ENCODE results near the gene H1-8.

Gene H1-8

DNA sequence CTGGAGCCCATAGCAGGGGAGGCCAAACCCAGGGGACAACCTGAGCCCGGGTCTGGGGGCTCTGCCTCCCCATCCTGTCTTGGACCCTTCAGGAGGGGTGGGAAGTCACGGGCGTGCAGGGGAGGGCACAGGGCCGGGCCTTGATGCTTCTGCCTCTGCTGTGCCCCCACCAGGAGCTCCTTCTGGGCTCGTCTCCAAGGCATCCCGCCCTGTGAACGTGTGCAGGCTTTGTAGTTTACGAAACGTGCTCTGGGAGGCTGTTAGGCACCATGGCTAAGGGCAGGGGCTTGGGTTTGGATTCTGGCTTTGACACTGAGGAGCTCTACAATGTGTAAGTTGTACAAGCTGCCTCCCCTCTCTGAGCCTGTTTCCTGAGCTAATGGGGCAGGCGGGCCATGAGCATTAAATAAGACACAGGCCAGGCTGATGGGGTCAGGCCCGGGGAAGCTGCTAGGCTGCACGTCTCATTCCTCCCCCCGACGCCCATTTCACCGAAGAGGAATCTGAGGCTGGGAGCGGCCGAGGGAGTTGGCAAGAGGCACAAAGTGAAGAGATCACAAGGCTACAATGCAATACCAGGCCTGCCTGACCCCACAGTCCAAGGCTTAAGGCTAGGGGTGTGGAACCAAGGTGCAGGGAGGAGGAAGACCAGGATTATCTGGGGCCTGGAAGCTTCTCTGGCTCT lies 43.9 kb downstream of the H1-8 start:
- TF ChIP-seq TCF12 (IDR thresholded peaks at IDR 0.05; ENCODE audit: low read depth) (no peak), EGR1 (IDR thresholded peaks at IDR 0.05) (no peak), RAD21 (IDR thresholded peaks at IDR 0.05; ENCODE audit: low read depth) (no peak), EP300 (IDR thresholded peaks at IDR 0.05; ENCODE audit: borderline replicate concordance) (no peak), TAF1 (IDR thresholded peaks at IDR 0.05; ENCODE audit: low read depth) (no peak), CEBPB (IDR thresholded peaks at IDR 0.05) (no peak), YY1 (IDR thresholded peaks at IDR 0.05; ENCODE audit: low read depth) (no peak), TEAD4 (IDR thresholded peaks at IDR 0.05) (no peak), FOXM1 (IDR thresholded peaks at IDR 0.05; ENCODE audit: borderline replicate concordance, low read depth) (no peak), NFIC (IDR thresholded peaks at IDR 0.05) (no peak), ZBTB7A (IDR thresholded peaks at IDR 0.05; ENCODE audit: low read depth) (no peak), CREB1 (IDR thresholded peaks at IDR 0.05; ENCODE audit: low read depth) (no peak)
- TF ChIP-seq, protein P1, sequence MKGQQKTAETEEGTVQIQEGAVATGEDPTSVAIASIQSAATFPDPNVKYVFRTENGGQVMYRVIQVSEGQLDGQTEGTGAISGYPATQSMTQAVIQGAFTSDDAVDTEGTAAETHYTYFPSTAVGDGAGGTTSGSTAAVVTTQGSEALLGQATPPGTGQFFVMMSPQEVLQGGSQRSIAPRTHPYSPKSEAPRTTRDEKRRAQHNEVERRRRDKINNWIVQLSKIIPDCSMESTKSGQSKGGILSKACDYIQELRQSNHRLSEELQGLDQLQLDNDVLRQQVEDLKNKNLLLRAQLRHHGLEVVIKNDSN (IDR thresholded peaks at IDR 0.05): no peak
- TF ChIP-seq, protein P2, sequence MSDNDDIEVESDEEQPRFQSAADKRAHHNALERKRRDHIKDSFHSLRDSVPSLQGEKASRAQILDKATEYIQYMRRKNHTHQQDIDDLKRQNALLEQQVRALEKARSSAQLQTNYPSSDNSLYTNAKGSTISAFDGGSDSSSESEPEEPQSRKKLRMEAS (IDR thresholded peaks at IDR 0.05): no peak
- TF ChIP-seq, protein P3, sequence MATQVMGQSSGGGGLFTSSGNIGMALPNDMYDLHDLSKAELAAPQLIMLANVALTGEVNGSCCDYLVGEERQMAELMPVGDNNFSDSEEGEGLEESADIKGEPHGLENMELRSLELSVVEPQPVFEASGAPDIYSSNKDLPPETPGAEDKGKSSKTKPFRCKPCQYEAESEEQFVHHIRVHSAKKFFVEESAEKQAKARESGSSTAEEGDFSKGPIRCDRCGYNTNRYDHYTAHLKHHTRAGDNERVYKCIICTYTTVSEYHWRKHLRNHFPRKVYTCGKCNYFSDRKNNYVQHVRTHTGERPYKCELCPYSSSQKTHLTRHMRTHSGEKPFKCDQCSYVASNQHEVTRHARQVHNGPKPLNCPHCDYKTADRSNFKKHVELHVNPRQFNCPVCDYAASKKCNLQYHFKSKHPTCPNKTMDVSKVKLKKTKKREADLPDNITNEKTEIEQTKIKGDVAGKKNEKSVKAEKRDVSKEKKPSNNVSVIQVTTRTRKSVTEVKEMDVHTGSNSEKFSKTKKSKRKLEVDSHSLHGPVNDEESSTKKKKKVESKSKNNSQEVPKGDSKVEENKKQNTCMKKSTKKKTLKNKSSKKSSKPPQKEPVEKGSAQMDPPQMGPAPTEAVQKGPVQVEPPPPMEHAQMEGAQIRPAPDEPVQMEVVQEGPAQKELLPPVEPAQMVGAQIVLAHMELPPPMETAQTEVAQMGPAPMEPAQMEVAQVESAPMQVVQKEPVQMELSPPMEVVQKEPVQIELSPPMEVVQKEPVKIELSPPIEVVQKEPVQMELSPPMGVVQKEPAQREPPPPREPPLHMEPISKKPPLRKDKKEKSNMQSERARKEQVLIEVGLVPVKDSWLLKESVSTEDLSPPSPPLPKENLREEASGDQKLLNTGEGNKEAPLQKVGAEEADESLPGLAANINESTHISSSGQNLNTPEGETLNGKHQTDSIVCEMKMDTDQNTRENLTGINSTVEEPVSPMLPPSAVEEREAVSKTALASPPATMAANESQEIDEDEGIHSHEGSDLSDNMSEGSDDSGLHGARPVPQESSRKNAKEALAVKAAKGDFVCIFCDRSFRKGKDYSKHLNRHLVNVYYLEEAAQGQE (IDR thresholded peaks at IDR 0.05; ENCODE audit: low read depth): no peak

DNA sequence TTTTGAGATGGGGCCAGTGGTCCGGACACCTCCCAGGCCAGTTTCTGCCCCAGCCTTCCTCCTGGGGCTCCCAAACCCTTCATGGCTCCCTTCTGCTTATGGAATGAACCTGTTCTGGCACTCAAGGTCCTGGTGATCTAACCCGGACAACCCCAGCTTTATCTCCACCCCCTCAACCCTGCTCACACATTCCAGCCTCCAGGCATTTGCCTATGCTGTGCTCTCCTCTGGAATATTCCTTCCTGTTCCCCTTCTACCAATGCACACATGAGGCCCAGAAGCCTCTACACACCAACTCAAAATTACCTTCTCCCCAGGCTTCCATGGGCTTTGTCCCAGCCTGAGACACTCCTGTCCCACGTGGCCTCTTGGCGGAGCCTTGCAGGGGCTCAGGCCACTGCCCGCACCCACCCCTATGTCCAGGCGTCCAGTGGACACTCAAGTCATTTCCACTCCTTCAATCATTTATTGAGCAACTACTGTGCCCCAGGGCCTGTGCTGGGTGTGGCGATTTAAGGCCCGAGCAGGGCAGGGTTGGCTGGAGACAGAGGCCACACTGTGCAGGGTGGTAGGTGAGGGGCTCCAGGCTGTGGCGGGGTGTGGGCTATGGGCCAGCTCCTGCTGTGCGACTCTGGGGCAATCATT lies 44.7 kb downstream of the H1-8 start:
- TF ChIP-seq CEBPB (IDR thresholded peaks at IDR 0.05) (no peak), TCF12 (IDR thresholded peaks at IDR 0.05; ENCODE audit: low read depth) (no peak), CREB1 (IDR thresholded peaks at IDR 0.05; ENCODE audit: low read depth) (no peak), NFIC (IDR thresholded peaks at IDR 0.05) (no peak)
- TF ChIP-seq, protein P2 (IDR thresholded peaks at IDR 0.05): no peak

DNA sequence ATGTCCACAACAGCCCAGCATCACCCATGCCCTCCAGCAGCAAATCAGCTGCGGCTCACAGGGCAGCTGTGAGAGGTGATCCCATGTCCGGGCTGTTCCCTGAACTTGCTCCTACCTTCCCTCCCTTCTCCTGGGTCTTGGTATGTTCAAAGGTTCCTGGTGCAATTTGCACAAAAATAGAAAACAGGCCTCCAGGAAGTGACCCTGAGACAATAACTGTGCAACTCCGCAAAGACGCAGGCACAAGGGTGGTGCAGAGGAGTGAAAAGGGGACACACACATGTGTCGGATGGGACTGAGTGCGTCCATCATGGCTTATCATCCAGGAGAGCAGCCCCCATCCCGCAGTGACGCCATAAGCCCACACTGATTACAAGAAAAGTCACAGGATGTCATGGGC lies 47.2 kb downstream of the H1-8 start:
- no peak for TF ChIP-seq CREB1 (IDR thresholded peaks at IDR 0.05; ENCODE audit: low read depth)
- TF ChIP-seq, protein P2 (IDR thresholded peaks at IDR 0.05): no peak
- TF ChIP-seq YY1 (IDR thresholded peaks at IDR 0.05; ENCODE audit: low read depth): no peak
- TF ChIP-seq RAD21 (IDR thresholded peaks at IDR 0.05; ENCODE audit: low read depth): no peak
- TF ChIP-seq EGR1 (IDR thresholded peaks at IDR 0.05): no peak
- no peak for TF ChIP-seq CEBPB (IDR thresholded peaks at IDR 0.05)
- no peak for TF ChIP-seq TAF1 (IDR thresholded peaks at IDR 0.05; ENCODE audit: low read depth)
- TF ChIP-seq TCF12 (IDR thresholded peaks at IDR 0.05; ENCODE audit: low read depth): no peak

DNA sequence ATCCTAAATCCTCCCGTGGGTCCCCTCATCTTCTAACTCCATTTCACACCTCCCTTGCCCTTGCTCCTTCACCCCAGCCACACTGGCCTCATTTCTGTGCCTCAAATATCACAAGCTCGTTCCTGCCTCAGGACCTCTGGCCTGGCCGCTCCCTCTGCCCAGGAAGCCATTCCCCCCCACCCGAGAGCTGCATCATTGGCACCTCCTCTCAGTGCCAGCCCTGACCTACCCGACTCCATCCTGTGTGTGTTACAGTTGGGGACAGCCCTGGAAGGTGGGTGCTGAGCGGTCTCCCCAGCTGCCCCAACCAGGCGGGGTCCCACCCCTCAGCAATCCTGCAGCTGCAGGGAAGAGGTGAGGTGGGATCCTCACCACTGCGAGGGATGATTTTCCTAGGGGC lies 49.0 kb downstream of the H1-8 start:
- TF ChIP-seq TAF1 (IDR thresholded peaks at IDR 0.05; ENCODE audit: low read depth): no peak

DNA sequence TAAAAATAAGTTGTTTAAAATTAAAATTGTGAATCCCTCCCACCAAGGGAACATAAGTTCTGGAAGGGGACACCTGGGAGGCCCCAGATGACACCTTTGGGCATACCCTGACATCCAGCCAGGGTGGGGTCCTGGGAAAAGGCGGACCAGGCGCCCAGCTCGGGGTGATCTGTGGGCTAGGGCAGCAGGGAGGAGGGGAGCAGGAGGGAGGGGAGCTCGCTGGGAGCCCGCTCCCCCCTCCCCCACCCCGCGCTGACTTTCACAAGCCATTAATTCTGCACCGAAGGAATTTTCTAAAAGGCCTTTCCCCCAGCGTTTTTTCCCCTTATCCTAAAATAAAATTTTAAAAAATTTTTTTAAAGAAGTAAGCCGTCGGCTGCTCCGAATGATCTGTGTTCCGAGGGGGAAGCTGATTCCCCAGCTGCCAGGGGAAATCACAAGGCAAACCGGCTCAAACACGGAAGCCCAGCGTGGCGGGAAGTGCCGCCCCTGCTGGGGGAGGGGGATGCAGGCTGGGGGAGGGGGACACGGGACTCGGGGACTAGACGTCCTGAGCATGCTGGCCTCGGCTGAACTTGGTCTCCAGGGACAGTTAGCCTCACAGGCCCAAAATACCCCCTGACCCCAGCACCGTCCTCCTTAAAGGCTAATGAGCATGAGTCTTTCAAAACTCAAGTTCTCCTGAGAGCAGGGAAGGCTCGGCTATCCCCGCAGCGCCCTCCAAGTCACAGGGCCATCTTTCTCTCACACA lies 49.6 kb downstream of the H1-8 start:
- TF ChIP-seq, protein P2 (IDR thresholded peaks at IDR 0.05): no peak
- no peak for TF ChIP-seq CEBPB (IDR thresholded peaks at IDR 0.05)
- no peak for TF ChIP-seq TCF12 (IDR thresholded peaks at IDR 0.05; ENCODE audit: low read depth)
- TF ChIP-seq FOXM1 (IDR thresholded peaks at IDR 0.05; ENCODE audit: borderline replicate concordance, low read depth): no peak
- TF ChIP-seq TEAD4 (IDR thresholded peaks at IDR 0.05): no peak
- no peak for TF ChIP-seq RAD21 (IDR thresholded peaks at IDR 0.05; ENCODE audit: low read depth)
- TF ChIP-seq, protein P3 (IDR thresholded peaks at IDR 0.05; ENCODE audit: low read depth): no peak
- TF ChIP-seq EP300 (IDR thresholded peaks at IDR 0.05; ENCODE audit: borderline replicate concordance): no peak
- TF ChIP-seq, protein P1 (IDR thresholded peaks at IDR 0.05): no peak
- no peak for TF ChIP-seq CREB1 (IDR thresholded peaks at IDR 0.05; ENCODE audit: low read depth)
- no peak for TF ChIP-seq ZBTB7A (IDR thresholded peaks at IDR 0.05; ENCODE audit: low read depth)
- TF ChIP-seq EGR1 (IDR thresholded peaks at IDR 0.05): no peak
- no peak for TF ChIP-seq NFIC (IDR thresholded peaks at IDR 0.05)
- TF ChIP-seq YY1 (IDR thresholded peaks at IDR 0.05; ENCODE audit: low read depth): no peak
- no peak for TF ChIP-seq TAF1 (IDR thresholded peaks at IDR 0.05; ENCODE audit: low read depth)

All from Ishikawa (cell line).